Measurements from ENCODE around the gene ARL6IP1.

DNA sequence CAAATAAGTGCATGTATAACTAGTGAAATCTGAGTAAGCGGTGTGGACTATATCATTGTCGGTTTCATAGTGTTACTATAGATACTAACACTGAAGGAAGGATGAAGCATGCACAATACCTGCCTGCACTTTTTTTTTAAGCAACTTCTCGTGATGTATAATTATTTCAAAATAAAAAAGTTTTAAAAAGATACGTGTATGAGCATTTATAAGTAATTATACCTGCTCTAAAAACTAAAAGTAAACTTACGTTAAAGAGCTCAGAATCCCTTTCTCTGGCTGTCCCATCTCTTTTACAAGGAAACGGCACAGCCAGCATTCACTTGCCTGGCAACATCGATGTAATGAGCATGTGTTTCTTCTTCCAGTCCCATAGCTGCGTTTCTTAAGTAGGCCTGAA lies 31.3 kb upstream of the ARL6IP1 start:
- TF ChIP-seq YY1 (tag by site-specific recombination; IDR thresholded peaks at IDR 0.05) = no peak
- no peak for TF ChIP-seq ZNF335 (tag by site-specific recombination; conservative IDR thresholded peaks at IDR 0.05)
- TF ChIP-seq ZNF404 (tag by site-specific recombination; IDR thresholded peaks at IDR 0.05) = no peak
- TF ChIP-seq, protein P1, sequence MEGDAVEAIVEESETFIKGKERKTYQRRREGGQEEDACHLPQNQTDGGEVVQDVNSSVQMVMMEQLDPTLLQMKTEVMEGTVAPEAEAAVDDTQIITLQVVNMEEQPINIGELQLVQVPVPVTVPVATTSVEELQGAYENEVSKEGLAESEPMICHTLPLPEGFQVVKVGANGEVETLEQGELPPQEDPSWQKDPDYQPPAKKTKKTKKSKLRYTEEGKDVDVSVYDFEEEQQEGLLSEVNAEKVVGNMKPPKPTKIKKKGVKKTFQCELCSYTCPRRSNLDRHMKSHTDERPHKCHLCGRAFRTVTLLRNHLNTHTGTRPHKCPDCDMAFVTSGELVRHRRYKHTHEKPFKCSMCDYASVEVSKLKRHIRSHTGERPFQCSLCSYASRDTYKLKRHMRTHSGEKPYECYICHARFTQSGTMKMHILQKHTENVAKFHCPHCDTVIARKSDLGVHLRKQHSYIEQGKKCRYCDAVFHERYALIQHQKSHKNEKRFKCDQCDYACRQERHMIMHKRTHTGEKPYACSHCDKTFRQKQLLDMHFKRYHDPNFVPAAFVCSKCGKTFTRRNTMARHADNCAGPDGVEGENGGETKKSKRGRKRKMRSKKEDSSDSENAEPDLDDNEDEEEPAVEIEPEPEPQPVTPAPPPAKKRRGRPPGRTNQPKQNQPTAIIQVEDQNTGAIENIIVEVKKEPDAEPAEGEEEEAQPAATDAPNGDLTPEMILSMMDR (tag by site-specific recombination; IDR thresholded peaks at IDR 0.05) = no peak
- TF ChIP-seq ZNF501 (tag by site-specific recombination; IDR thresholded peaks at IDR 0.05) = no peak
